Measurements from ENCODE around the gene ALX1.

DNA sequence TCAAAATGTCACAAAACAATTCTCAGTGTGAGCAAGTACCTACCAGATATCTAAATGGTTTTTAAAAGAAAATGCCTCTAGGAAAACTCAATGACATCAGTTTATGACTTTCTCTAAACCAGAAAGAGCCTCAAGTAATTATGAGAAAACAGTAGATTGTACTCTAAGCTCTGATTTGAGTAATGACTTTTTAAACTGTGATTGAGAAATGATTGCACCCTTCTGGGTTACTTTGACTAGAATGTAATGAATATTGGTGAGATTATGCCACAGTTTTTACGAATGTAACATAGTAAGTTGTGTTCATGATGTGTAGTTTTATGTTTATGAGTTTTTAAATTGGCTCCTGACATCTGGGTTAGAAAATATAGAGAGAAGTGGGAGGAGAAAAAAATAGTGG lies 68.8 kb downstream of the ALX1 start:
- TF ChIP-seq RAD21 (IDR thresholded peaks at IDR 0.05; ENCODE audit: low read depth) (no peak), POLR2A (IDR thresholded peaks at IDR 0.05; ENCODE audit: borderline replicate concordance, extremely low read depth, insufficient read depth, insufficient read length) (no peak)
- TF ChIP-seq, protein P1, sequence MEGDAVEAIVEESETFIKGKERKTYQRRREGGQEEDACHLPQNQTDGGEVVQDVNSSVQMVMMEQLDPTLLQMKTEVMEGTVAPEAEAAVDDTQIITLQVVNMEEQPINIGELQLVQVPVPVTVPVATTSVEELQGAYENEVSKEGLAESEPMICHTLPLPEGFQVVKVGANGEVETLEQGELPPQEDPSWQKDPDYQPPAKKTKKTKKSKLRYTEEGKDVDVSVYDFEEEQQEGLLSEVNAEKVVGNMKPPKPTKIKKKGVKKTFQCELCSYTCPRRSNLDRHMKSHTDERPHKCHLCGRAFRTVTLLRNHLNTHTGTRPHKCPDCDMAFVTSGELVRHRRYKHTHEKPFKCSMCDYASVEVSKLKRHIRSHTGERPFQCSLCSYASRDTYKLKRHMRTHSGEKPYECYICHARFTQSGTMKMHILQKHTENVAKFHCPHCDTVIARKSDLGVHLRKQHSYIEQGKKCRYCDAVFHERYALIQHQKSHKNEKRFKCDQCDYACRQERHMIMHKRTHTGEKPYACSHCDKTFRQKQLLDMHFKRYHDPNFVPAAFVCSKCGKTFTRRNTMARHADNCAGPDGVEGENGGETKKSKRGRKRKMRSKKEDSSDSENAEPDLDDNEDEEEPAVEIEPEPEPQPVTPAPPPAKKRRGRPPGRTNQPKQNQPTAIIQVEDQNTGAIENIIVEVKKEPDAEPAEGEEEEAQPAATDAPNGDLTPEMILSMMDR (IDR thresholded peaks at IDR 0.05 in 2 of 3, conservative IDR thresholded peaks at IDR 0.05 in 1 of 3; ENCODE audit: borderline replicate concordance in 1 of 3, insufficient read depth in 1 of 3, low read depth in 2 of 3, low read length in 2 of 3), result no peak
